Ramos (cell line): ENCODE data around the gene GRIK4.

Experiments used
- in situ Hi-C: fragments of 300-500 bp; cut with MboI; formaldehyde crosslinking; loops from one replicate; pipeline ENCODE4 v1.14.3; 2022; ENCODE audit warnings: low sequenced_read_pairs; ENCODE audit not compliant: unreplicated experiment

The GRIK4 gene

GRCh38 chr11:120713296-120713695 is 201.7 kb downstream of the GRIK4 start:
- in situ Hi-C loops: no loop called here

- in situ Hi-C loops: no loop called here
These were observed 202.9 kb downstream of the GRIK4 start for GRCh38 chr11:120714438-120714837.

- in situ Hi-C loops: no loop called here
These were observed 203.7 kb downstream of the GRIK4 start for GRCh38 chr11:120715239-120715638.

GRCh38 chr11:120717042-120717441 is 205.5 kb downstream of the GRIK4 start:
- in situ Hi-C loops: no loop called here

GRCh38 chr11:120717623-120718022 is 206.1 kb downstream of the GRIK4 start:
- in situ Hi-C loops: no loop called here

- in situ Hi-C loops: no loop called here
These were observed 206.6 kb downstream of the GRIK4 start for GRCh38 chr11:120718171-120718570.

GRCh38 chr11:120719348-120719747 is 207.8 kb downstream of the GRIK4 start:
- in situ Hi-C loops: no loop called here

- in situ Hi-C loops: no loop called here
These were observed 209.2 kb downstream of the GRIK4 start for GRCh38 chr11:120720760-120721159.

- in situ Hi-C loops: no loop called here
These were observed 211.0 kb downstream of the GRIK4 start for GRCh38 chr11:120722524-120722923.

GRCh38 chr11:120723751-120724150 is 212.2 kb downstream of the GRIK4 start:
- in situ Hi-C loops: no loop called here

GRCh38 chr11:120727752-120728151 is 216.2 kb downstream of the GRIK4 start:
- in situ Hi-C loops: no loop called here

- in situ Hi-C loops: no loop called here
These were observed 223.5 kb downstream of the GRIK4 start for GRCh38 chr11:120735035-120735434.

- in situ Hi-C loops: no loop called here
These were observed 227.0 kb downstream of the GRIK4 start for GRCh38 chr11:120738516-120739046.

GRCh38 chr11:120739780-120740179 is 228.2 kb downstream of the GRIK4 start:
- in situ Hi-C loops: no loop called here

GRCh38 chr11:120740380-120740779 is 228.8 kb downstream of the GRIK4 start:
- in situ Hi-C loops: no loop called here

- in situ Hi-C loops: no loop called here
These were observed 232.8 kb downstream of the GRIK4 start for GRCh38 chr11:120744016-120744994.

- in situ Hi-C loops: no loop called here
These were observed 234.8 kb downstream of the GRIK4 start for GRCh38 chr11:120746376-120746775.

- in situ Hi-C loops: no loop called here
These were observed 235.5 kb downstream of the GRIK4 start for GRCh38 chr11:120746836-120747609.

- in situ Hi-C loops: no loop called here
These were observed 236.6 kb downstream of the GRIK4 start for GRCh38 chr11:120747850-120748814.

GRCh38 chr11:120749395-120749794 is 237.8 kb downstream of the GRIK4 start:
- in situ Hi-C loops: no loop called here
